Gastrocnemius medialis (tissue), 4 donors: Measurements from ENCODE around the gene LBH. TPM values are rescaled to one million over a fixed set of nuclear protein-coding genes. Genes with fewer than 3 reads are reported as not detected.

Source experiments
- ATAC-seq, 2 donors: fragments of 150-250 bp; one replicate each; pipeline ENCODE4 v1.9.1; 2016
- DNase-seq, 2 donors: peaks; one replicate each; pipeline ENCODE4 v3.0.0-alpha.2; 2019
- H3K27ac ChIP-seq, 4 donors: fragments of 200-600 bp; sonication (generic); 1 replicate in 1 of 4; 2 replicates in 3 of 4; pipeline ENCODE4 v1.5.1; 2016 to 2018; ENCODE audit warnings: mild to moderate bottlenecking in 2 of 4, moderate library complexity in 1 of 4
- H3K27me3 ChIP-seq, 3 donors: fragments of 200-600 bp; sonication (generic) in 2 of 3; 1 replicate in 1 of 3; 2 replicates in 2 of 3; pipeline versions ENCODE4 v1.5.1 to v1.6.0; 2016 to 2019; ENCODE audit warnings: mild to moderate bottlenecking in 1 of 3, moderate library complexity in 1 of 3
- H3K36me3 ChIP-seq, 2 donors: fragments of 200-600 bp; sonication (generic) in 1 of 2; one replicate each; pipeline ENCODE4 v1.5.1; 2017 to 2018
- H3K4me1 ChIP-seq, 2 donors: fragments of 200-600 bp; sonication (generic) in 1 of 2; one replicate each; pipeline ENCODE4 v1.5.1; 2016 to 2017; ENCODE audit warnings: mild to moderate bottlenecking in 2 of 2
- H3K4me3 ChIP-seq, 4 donors: fragments of 200-600 bp; sonication (generic) in 3 of 4; 1 replicate in 1 of 4; 2 replicates in 3 of 4; pipeline ENCODE4 v1.5.1; 2016 to 2019; ENCODE audit warnings: mild to moderate bottlenecking in 2 of 4
- H3K9me3 ChIP-seq, 3 donors: fragments of 200-600 bp; sonication (generic) in 2 of 3; 1 replicate in 1 of 3; 2 replicates in 2 of 3; pipeline ENCODE4 v1.5.1; 2016 to 2019
- POLR2A ChIP-seq, 2 donors: fragments of 450-650 bp; IDR thresholded peaks; one replicate each; pipeline ENCODE4 v1.6.1; 2017; ENCODE audit warnings: antibody characterized with exemption in 2 of 2, mild to moderate bottlenecking in 2 of 2, moderate library complexity in 2 of 2
- in situ Hi-C, 4 donors: fragments of 200-750 bp; cut with MboI; loops; one replicate each; pipeline versions ENCODE4 v1.15.0 to v1.8.0; 2017; ENCODE audit warnings: low sequenced_read_pairs in 4 of 4
- intact Hi-C: fragments of 100-400 bp; cut with DNase I; formaldehyde crosslinking; loops from one replicate; pipeline ENCODE4 v1.15.1; 2023; ENCODE audit warnings: low total_unique reads
- total RNA-seq, 4 donors: library from RNA; depleted of rRNA; stranded (reverse); fragments of >200 nt; gene quantifications; one replicate each; pipeline versions ENCODE4 v1.1.0 to v1.2.3, GENCODE V29; 2016
- TF ChIP-seq, protein P1 (sequence below), 5 experiments: fragments of 450-650 bp in 3 of 5; fragments of 200-600 bp in 2 of 5; sonication (generic) in 2 of 5; IDR thresholded peaks in 4 of 5; conservative IDR thresholded peaks in 1 of 5; 1 replicate in 4 of 5; 2 replicates in 1 of 5; pipeline ENCODE4 v1.5.1; 2016 to 2019; ENCODE audit warnings: antibody characterized with exemption in 5 of 5, mild to moderate bottlenecking in 3 of 5, moderate library complexity in 3 of 5

Gene LBH
- total RNA-seq, 4 donors from 2014 or later: 5.4 to 37.6 (median 12.5) TPM

DNA sequence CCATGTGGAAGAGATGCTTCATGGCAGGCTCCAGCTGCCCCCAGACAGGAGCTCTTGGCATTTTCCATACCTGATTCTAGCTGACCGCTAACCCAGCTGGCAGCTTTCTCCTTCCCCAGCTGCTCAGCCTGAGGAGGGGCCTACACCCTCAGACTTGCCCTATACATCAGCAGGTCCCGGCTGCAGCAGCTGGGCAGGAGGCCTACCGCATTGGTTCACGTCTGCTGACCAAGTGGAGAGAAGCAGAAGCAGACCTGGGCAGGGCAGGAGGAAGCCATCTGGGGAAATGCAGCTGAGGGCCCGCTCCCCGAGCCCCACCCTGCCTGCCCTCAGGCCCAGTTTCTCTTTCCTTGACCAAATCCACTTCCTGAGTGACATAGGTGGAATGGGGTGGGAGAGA, 50.7 kb downstream of the LBH start:
- DNase-seq (no peak), ATAC-seq (no peak)
- intact Hi-C loops (no loop called here), in situ Hi-C loops (no loop called here)
- Histone ChIP-seq H3K27me3 (no peaks in the 10 kb centered on the region), H3K36me3 (no peaks in the 10 kb centered on the region), H3K9me3 (no peaks in the 10 kb centered on the region), H3K4me1 (no peaks in the 10 kb centered on the region), H3K27ac (no peak overlapping the region), H3K4me3 (no peak overlapping the region)
- TF ChIP-seq, protein P1, sequence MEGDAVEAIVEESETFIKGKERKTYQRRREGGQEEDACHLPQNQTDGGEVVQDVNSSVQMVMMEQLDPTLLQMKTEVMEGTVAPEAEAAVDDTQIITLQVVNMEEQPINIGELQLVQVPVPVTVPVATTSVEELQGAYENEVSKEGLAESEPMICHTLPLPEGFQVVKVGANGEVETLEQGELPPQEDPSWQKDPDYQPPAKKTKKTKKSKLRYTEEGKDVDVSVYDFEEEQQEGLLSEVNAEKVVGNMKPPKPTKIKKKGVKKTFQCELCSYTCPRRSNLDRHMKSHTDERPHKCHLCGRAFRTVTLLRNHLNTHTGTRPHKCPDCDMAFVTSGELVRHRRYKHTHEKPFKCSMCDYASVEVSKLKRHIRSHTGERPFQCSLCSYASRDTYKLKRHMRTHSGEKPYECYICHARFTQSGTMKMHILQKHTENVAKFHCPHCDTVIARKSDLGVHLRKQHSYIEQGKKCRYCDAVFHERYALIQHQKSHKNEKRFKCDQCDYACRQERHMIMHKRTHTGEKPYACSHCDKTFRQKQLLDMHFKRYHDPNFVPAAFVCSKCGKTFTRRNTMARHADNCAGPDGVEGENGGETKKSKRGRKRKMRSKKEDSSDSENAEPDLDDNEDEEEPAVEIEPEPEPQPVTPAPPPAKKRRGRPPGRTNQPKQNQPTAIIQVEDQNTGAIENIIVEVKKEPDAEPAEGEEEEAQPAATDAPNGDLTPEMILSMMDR (IDR thresholded peaks at IDR 0.05 in 4 of 5, conservative IDR thresholded peaks at IDR 0.05 in 1 of 5): no peak
- no peak for TF ChIP-seq POLR2A (IDR thresholded peaks at IDR 0.05)

DNA sequence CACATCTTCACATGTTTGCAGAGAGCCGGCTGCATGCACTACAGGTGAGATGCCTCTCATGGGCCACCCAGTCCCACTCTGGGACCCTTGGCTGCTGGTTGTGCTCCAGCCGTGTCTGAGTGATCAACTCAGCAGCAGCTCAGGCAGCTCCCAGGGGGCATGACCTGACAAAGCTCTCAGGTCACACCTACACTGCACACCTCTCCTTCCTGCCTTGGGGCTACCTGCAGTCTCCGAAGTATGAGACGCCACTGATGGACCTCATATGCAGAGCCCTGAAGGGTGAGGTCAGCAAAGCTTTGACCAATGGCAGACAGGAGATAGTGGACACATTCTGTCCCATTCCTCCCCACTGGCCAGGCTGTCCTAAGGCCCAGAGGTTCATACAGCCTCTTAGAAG, 51.4 kb downstream of the LBH start:
- intact Hi-C loops: no loop called here

DNA sequence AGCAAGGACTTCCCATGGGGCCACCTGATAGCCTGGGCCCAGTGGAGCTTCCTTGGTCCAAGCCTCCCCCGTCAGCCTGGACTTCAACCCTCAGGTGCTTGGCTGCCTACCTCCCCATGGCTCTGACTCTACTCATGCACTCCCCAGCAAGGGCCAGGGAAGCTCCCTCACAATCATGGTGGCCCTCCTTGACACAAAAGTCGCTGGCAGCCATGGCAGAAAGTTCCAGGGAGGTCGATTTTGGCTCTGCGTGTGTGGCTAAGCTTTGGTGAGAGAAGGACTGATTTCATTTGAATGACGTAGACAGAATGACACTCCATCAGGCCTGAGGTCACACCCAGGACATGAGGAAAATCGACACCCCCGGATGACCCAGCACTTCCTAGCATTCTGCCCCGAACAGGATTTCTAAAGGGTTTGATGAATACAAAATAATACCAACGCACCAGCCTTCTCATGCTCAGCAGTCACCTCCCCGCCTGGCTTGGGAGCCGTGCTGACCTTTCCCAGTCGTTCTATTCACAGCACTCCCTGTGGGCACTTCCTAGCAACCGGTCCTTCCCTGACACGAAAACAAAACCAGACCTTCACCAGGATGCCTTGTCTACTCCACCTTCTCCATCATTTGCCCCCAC, 52.7 kb downstream of the LBH start:
- Histone ChIP-seq H3K9me3 (no peaks in the 10 kb centered on the region), H3K4me1 (no peaks in the 10 kb centered on the region), H3K27me3 (no peaks in the 10 kb centered on the region), H3K4me3 (no peak overlapping the region), H3K36me3 (no peaks in the 10 kb centered on the region), H3K27ac (no peak overlapping the region)
- ATAC-seq (no peak), DNase-seq (no peak)
- no peak for TF ChIP-seq POLR2A (IDR thresholded peaks at IDR 0.05)
- TF ChIP-seq, protein P1 (IDR thresholded peaks at IDR 0.05 in 4 of 5, conservative IDR thresholded peaks at IDR 0.05 in 1 of 5): no peak
- in situ Hi-C loops (no loop called here), intact Hi-C loops (no loop called here)

More for the DNA sequence above, 51.4 kb downstream of the LBH start:
- Histone ChIP-seq H3K27me3 (no peaks in the 10 kb centered on the region), H3K9me3 (no peaks in the 10 kb centered on the region), H3K4me3 (no peak overlapping the region), H3K4me1 (no peaks in the 10 kb centered on the region), H3K36me3 (no peaks in the 10 kb centered on the region), H3K27ac (no peak overlapping the region)
- in situ Hi-C loops: no loop called here
- TF ChIP-seq POLR2A (IDR thresholded peaks at IDR 0.05): no peak
- TF ChIP-seq, protein P1 (IDR thresholded peaks at IDR 0.05 in 4 of 5, conservative IDR thresholded peaks at IDR 0.05 in 1 of 5): no peak
- DNase-seq (no peak), ATAC-seq (no peak)

DNA sequence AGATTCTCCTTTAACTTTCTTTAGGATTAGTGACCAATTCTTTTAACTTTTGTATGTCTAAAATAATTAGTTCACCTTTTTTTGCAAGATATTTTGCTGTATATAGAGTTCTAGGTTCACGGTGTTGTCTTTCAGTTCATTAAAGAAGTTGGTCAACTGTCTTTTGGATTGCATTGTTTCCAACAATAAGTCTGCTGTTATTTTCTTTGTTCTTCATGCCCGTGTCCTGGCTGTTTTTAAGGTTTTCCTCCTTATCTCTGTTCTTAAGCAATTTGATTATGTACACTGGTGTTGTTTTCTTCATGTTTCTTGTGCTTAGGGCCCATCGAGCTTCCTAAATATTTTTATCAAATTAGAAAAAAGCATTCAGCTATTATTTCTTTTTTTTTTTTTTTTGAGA, 54.4 kb downstream of the LBH start:
- no peak for TF ChIP-seq POLR2A (IDR thresholded peaks at IDR 0.05)
- TF ChIP-seq, protein P1 (IDR thresholded peaks at IDR 0.05 in 4 of 5, conservative IDR thresholded peaks at IDR 0.05 in 1 of 5): no peak
- ATAC-seq: no peak
- intact Hi-C loops: no loop called here

More for the DNA sequence above, 54.4 kb downstream of the LBH start:
- Histone ChIP-seq H3K27ac (no peak overlapping the region), H3K9me3 (no peaks in the 10 kb centered on the region), H3K4me1 (no peaks in the 10 kb centered on the region), H3K4me3 (no peak overlapping the region), H3K36me3 (no peaks in the 10 kb centered on the region), H3K27me3 (no peaks in the 10 kb centered on the region)
- no peak for DNase-seq
- in situ Hi-C loops: no loop called here
